NCI-H2196 treated with DMSO at 0.1 percent for 48 hours (cell line): ENCODE measurements around the gene BNIP3.
"Not testable (repeated sequence)": the region's sequence is repeated elsewhere in the genome, so short reads cannot be mapped to it uniquely, and the experiment has no call there.

ENCODE experiments used
- DNase-seq: peaks from one replicate; lab custom pipeline; 2025; ENCODE audit not compliant: unreplicated experiment; lab: John Stamatoyannopoulos, UW

BNIP3 gene

GRCh38 chr10:131954356-131954965 lies 27.3 kb downstream of the BNIP3 start:
- DNase-seq, result no peak

- not testable (repeated sequence) for DNase-seq
Measured at GRCh38 chr10:131949908-131950307, 31.8 kb downstream of the BNIP3 start.

- DNase-seq, result no peak
Measured at GRCh38 chr10:131949041-131949862, 32.5 kb downstream of the BNIP3 start.

- DNase-seq, result no peak
Measured at GRCh38 chr10:131948501-131948900, 33.2 kb downstream of the BNIP3 start.

- DNase-seq, result no peak
Measured at GRCh38 chr10:131947631-131948347, 33.9 kb downstream of the BNIP3 start.

- DNase-seq, result no peak
Measured at GRCh38 chr10:131946880-131947279, 34.8 kb downstream of the BNIP3 start.

- no peak for DNase-seq
Measured at GRCh38 chr10:131946321-131946751, 35.4 kb downstream of the BNIP3 start.

GRCh38 chr10:131944976-131945695 lies 36.6 kb downstream of the BNIP3 start:
- no peak for DNase-seq

- no peak for DNase-seq
Measured at GRCh38 chr10:131944412-131944811, 37.3 kb downstream of the BNIP3 start.

- no peak for DNase-seq
Measured at GRCh38 chr10:131943021-131943814, 38.5 kb downstream of the BNIP3 start.

GRCh38 chr10:131942455-131942854 lies 39.3 kb downstream of the BNIP3 start:
- no peak for DNase-seq

GRCh38 chr10:131938681-131939080 lies 43.0 kb downstream of the BNIP3 start:
- no peak for DNase-seq

- DNase-seq, result no peak
Measured at GRCh38 chr10:131937836-131938235, 43.9 kb downstream of the BNIP3 start.

- DNase-seq, result no peak
Measured at GRCh38 chr10:131936736-131937135, 45.0 kb downstream of the BNIP3 start.

GRCh38 chr10:131936294-131936693 lies 45.4 kb downstream of the BNIP3 start:
- DNase-seq, result no peak

GRCh38 chr10:131935260-131935659 lies 46.5 kb downstream of the BNIP3 start:
- DNase-seq, result no peak

- DNase-seq, result no peak
Measured at GRCh38 chr10:131934769-131935168, 47.0 kb downstream of the BNIP3 start.

- DNase-seq, result no peak
Measured at GRCh38 chr10:131933696-131934086, 48.0 kb downstream of the BNIP3 start.

- no peak for DNase-seq
Measured at GRCh38 chr10:131933016-131933695, 48.6 kb downstream of the BNIP3 start.

- no peak for DNase-seq
Measured at GRCh38 chr10:131931981-131932380, 49.7 kb downstream of the BNIP3 start.
